Type B pancreatic cell (in vitro differentiated cells): Measurements from ENCODE around the gene POMT1. TPM values are rescaled to one million over a fixed set of nuclear protein-coding genes. Genes with fewer than 3 reads are reported as not detected.

Source experiments
- DNase-seq: peaks from one replicate; pipeline ENCODE4 v3.0.0; 2021; ENCODE audit warnings: mixed read lengths; ENCODE audit not compliant: unreplicated experiment; ENCODE audit errors: extremely low spot score
- H3K27ac Mint-ChIP-seq: 2 replicates; pipeline ENCODE4 v1.8.0; 2021; ENCODE audit warnings: mild to moderate bottlenecking, mixed read lengths
- H3K27me3 Mint-ChIP-seq: 2 replicates; pipeline ENCODE4 v1.8.0; 2021; ENCODE audit warnings: mixed read lengths
- H3K36me3 Mint-ChIP-seq: 2 replicates; pipeline ENCODE4 v1.8.0; 2021; ENCODE audit warnings: mixed read lengths
- H3K4me1 Mint-ChIP-seq: one replicate; pipeline ENCODE4 v1.8.0; 2021; ENCODE audit warnings: mixed read lengths; ENCODE audit not compliant: unreplicated experiment
- H3K4me3 Mint-ChIP-seq: 2 replicates; pipeline ENCODE4 v1.8.0; 2021; ENCODE audit warnings: mild to moderate bottlenecking, mixed read lengths
- H3K9me3 Mint-ChIP-seq: 2 replicates; pipeline ENCODE4 v1.8.0; 2021; ENCODE audit warnings: mixed read lengths
- total RNA-seq: library from RNA; stranded (reverse); gene quantifications from 2 replicates; pipeline ENCODE4 v1.2.1, GENCODE V29; 2021; ENCODE audit warnings: low replicate concordance
- TF ChIP-seq, protein P1 (sequence below): fragments of 200-600 bp; sonication (generic); conservative IDR thresholded peaks from 2 replicates; pipeline ENCODE4 v1.5.0; 2021; ENCODE audit warnings: antibody characterized with exemption, mild to moderate bottlenecking

Gene POMT1
- total RNA-seq, 1 donor from 2014 or later: 48.7 TPM

DNA sequence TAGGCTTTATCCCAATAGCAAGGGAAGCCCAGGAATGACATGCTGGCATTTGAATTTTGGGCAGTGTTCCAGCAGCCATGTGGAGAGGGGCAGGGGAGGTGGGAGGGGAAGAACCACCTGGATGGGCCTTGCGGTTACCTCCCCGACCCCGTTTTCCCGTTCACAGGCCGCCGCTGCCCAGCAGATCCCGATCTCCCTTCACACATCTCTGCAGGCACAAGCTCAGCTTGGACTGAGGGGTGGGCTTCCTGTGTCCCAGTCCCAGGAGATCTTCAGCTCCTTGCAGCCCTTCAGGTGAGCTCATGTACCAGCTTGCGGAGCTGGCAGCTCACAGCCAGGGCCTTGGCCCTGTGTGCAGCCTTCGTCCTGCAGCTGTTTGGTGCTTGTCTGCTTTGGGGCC lies 15.7 kb upstream of the POMT1 start:
- peaks cover 29% of the 10 kb centered on the region for H3K36me3 Mint-ChIP-seq
- DNase-seq: no peak
- TF ChIP-seq, protein P1, sequence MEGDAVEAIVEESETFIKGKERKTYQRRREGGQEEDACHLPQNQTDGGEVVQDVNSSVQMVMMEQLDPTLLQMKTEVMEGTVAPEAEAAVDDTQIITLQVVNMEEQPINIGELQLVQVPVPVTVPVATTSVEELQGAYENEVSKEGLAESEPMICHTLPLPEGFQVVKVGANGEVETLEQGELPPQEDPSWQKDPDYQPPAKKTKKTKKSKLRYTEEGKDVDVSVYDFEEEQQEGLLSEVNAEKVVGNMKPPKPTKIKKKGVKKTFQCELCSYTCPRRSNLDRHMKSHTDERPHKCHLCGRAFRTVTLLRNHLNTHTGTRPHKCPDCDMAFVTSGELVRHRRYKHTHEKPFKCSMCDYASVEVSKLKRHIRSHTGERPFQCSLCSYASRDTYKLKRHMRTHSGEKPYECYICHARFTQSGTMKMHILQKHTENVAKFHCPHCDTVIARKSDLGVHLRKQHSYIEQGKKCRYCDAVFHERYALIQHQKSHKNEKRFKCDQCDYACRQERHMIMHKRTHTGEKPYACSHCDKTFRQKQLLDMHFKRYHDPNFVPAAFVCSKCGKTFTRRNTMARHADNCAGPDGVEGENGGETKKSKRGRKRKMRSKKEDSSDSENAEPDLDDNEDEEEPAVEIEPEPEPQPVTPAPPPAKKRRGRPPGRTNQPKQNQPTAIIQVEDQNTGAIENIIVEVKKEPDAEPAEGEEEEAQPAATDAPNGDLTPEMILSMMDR: no peak
- H3K27ac Mint-ChIP-seq: peak overlapping the region; percentile 36
- no peaks in the 10 kb centered on the region for H3K9me3 Mint-ChIP-seq
- H3K27me3 Mint-ChIP-seq: no peaks in the 10 kb centered on the region
- H3K4me1 Mint-ChIP-seq: no peaks in the 10 kb centered on the region
- H3K4me3 Mint-ChIP-seq: no peak overlapping the region

DNA sequence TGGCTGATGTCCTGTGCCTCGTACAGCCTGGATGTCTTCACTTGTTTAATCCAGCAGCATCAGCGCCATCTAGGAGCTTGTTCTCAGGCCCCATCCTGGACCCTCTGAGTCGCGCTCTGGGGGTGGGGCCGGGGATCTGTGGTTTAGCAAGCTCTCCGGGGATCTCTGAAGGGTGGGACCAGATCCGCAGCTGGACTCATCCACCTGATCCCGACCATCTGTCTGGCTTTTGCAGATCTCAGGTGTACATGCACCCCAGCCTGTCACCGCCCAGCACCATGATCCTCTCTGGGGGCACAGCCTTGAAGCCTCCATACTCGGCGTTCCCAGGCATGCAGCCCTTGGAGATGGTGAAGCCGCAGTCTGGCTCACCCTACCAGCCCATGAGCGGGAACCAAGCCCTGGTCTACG lies 15.1 kb upstream of the POMT1 start:
- H3K36me3 Mint-ChIP-seq: peaks cover 27% of the 10 kb centered on the region
- no peaks in the 10 kb centered on the region for H3K27me3 Mint-ChIP-seq

DNA sequence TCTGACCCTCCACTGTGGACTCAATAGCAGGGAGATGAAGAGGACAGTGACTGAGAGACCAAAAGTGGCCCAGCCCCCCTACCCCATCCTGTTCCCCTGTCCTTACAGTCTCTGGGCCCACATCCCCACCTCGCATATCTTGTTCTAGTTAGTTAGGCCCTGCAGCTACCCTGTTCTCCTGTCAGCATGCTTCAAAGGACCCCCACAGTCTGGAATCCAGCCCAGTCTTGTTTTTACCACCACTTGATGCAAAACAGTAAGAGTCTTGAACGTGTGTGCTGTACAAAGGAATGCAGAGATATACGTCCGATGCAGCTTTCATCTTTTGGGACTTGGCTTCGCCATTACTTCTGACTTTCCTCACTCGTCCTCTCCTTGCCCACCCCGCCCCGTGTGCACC lies 12.2 kb upstream of the POMT1 start:
- Mint-ChIP-seq H3K27me3 (no peaks in the 10 kb centered on the region), H3K4me1 (no peaks in the 10 kb centered on the region), H3K36me3 (peaks cover 30% of the 10 kb centered on the region), H3K27ac (no peak overlapping the region), H3K4me3 (no peak overlapping the region), H3K9me3 (no peaks in the 10 kb centered on the region)
- TF ChIP-seq, protein P1: no peak
- DNase-seq: no peak

More for the DNA sequence above, 15.1 kb upstream of the POMT1 start:
- H3K4me1 Mint-ChIP-seq: no peaks in the 10 kb centered on the region
- H3K9me3 Mint-ChIP-seq: no peaks in the 10 kb centered on the region
- DNase-seq: no peak
- TF ChIP-seq, protein P1: no peak
- no peak overlapping the region for H3K27ac Mint-ChIP-seq
- no peak overlapping the region for H3K4me3 Mint-ChIP-seq

DNA sequence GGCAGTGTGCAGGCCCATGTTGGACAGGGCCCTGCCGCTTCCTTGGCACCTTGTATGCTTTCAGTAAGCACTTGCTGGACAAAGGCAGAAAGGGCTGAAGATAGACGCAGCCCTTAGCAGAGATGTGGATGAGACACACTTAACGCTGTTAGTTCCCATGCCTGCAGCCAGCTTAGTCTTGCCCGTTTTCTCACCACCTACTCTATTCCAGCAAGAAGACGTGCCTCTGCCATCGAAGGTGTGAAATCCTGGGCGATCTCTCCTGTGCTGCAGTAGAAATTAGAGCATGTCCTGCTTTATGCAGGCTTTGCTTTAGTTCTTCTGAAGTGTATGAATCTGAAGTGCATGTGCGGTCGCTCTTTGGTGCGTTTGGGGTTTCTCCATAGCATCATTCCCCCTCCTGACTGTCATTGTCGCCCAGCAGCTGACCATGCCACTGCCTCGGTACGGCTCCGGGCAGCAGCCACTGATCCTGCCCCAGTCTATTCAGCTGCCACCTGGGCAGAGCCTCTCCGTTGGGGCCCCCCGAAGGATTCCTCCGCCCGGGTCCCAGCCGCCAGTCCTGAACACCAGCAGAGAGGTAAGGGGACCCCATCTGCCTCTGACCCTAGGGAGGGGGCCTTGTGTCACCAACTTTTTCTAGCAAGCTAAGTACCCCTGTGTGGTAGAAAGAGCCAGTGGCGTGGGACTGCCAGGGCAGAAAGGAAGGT lies 11.6 kb upstream of the POMT1 start:
- TF ChIP-seq, protein P1: no peak
- no peak overlapping the region for H3K27ac Mint-ChIP-seq
- H3K4me1 Mint-ChIP-seq: no peaks in the 10 kb centered on the region
- H3K4me3 Mint-ChIP-seq: no peak overlapping the region
- no peaks in the 10 kb centered on the region for H3K9me3 Mint-ChIP-seq
- H3K27me3 Mint-ChIP-seq: no peaks in the 10 kb centered on the region
- DNase-seq: no peak
- H3K36me3 Mint-ChIP-seq: peaks cover 30% of the 10 kb centered on the region

DNA sequence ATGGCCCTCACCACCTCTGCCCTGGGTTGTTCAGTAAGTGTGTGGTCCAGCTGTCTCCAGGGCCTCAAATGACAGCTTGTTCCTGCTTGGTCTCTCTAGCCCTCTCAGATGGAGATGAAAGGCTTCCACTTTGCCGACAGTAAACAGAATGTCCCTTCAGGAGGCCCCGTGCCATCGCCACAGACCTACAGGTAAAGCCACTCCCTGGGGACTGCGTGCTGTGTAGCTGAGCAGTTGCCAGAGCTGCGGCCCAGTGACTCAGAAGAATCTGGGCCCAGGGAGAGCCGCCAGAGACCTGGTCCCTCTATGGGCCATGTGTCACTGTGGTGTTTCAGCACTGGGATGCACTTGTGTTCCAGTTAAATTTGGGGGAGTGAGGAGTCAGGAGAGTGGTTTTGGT lies 10.6 kb upstream of the POMT1 start:
- Mint-ChIP-seq H3K27ac (peak overlapping the region; percentile 6), H3K27me3 (no peaks in the 10 kb centered on the region), H3K9me3 (no peaks in the 10 kb centered on the region), H3K4me3 (no peak overlapping the region), H3K36me3 (peaks cover 30% of the 10 kb centered on the region), H3K4me1 (no peaks in the 10 kb centered on the region)
- DNase-seq: no peak
- TF ChIP-seq, protein P1: no peak
